OCI-LY7 (cell line): ENCODE results near the gene SLC35F1. TPM values are rescaled to one million over a fixed set of nuclear protein-coding genes. Genes with fewer than 3 reads are reported as not detected.

Source experiments
- BruUV-seq: library from RNA; stranded (reverse); fragments of 400-500 nt; replicated peaks from 2 replicates; lab custom pipeline; 2021; lab: Mats Ljungman, UMichigan
- CTCF ChIA-PET: fragments of 300-600 bp; sonication (Branson Sonifier 250); formaldehyde crosslinking; loops from one replicate; lab custom pipeline; 2022; ENCODE audit warnings: antibody characterized with exemption; ENCODE audit not compliant: unreplicated experiment; lab: Charles Lee
- POLR2A ChIA-PET: fragments of 300-600 bp; sonication (Branson Sonifier 250); formaldehyde crosslinking; loops from one replicate; lab custom pipeline; 2022; ENCODE audit warnings: antibody characterized with exemption; lab: Charles Lee
- DNase-seq: peaks from one replicate; pipeline ENCODE4 v3.0.0-alpha.2; 2015; ENCODE audit warnings: low spot score
- H2AFZ ChIP-seq: fragments of 200-600 bp; sonication (generic), shearing (Covaris generic); 2 replicates; pipeline ENCODE4 v1.6.1; 2014; ENCODE audit warnings: mild to moderate bottlenecking, antibody characterized with exemption, low read length, moderate library complexity
- H3K27ac ChIP-seq: fragments of 200-600 bp; sonication (generic); 2 replicates; pipeline ENCODE4 v1.5.1; 2014; ENCODE audit warnings: mixed run types, low read depth, mild to moderate bottlenecking, moderate library complexity, low read length, inconsistent platforms; ENCODE audit not compliant: poor library complexity, severe bottlenecking
- H3K36me3 ChIP-seq: fragments of 200-600 bp; sonication (generic); 2 replicates; pipeline ENCODE4 v1.6.1; 2014; ENCODE audit warnings: mild to moderate bottlenecking, antibody characterized with exemption, low read length, moderate library complexity, mixed read lengths; ENCODE audit not compliant: insufficient read depth
- H3K4me1 ChIP-seq: fragments of 200-600 bp; sonication (generic); 2 replicates; pipeline ENCODE4 v1.5.1; 2014; ENCODE audit warnings: mild to moderate bottlenecking, low read length; ENCODE audit not compliant: insufficient read depth, poor library complexity, severe bottlenecking
- H3K4me2 ChIP-seq: fragments of 200-600 bp; sonication (generic); 2 replicates; pipeline ENCODE4 v1.6.1; 2014; ENCODE audit warnings: mild to moderate bottlenecking, low read length
- H3K4me3 ChIP-seq: fragments of 200-600 bp; sonication (generic); 2 replicates; pipeline ENCODE4 v1.5.1; 2014; ENCODE audit warnings: mild to moderate bottlenecking, low read depth, low read length; ENCODE audit not compliant: poor library complexity, severe bottlenecking
- H3K79me2 ChIP-seq: fragments of 200-600 bp; sonication (generic); 2 replicates; pipeline ENCODE4 v1.6.1; 2016; ENCODE audit warnings: low read depth, mild to moderate bottlenecking, low read length, moderate library complexity, mixed read lengths; ENCODE audit not compliant: insufficient read depth
- H3K9me2 ChIP-seq: fragments of 200-600 bp; sonication (generic); 2 replicates; pipeline ENCODE4 v1.6.1; 2016; ENCODE audit warnings: mild to moderate bottlenecking, low read length, mixed read lengths; ENCODE audit not compliant: insufficient read depth
- H3K9me3 ChIP-seq: fragments of 200-600 bp; sonication (generic); 2 replicates; pipeline ENCODE4 v1.6.1; 2014; ENCODE audit warnings: mild to moderate bottlenecking, mixed run types, low read length, mixed read lengths
- H4K20me1 ChIP-seq: fragments of 200-600 bp; sonication (generic); 2 replicates; pipeline ENCODE4 v1.6.1; 2014; ENCODE audit warnings: mild to moderate bottlenecking, antibody characterized with exemption, low read length, moderate library complexity, mixed read lengths; ENCODE audit not compliant: insufficient read depth
- CTCF ChIP-seq: fragments of 200-600 bp; sonication (generic); conservative IDR thresholded peaks from 2 replicates; pipeline ENCODE4 v1.5.1; 2014; ENCODE audit warnings: mild to moderate bottlenecking, antibody characterized with exemption, low read length, moderate library complexity, mixed read lengths
- EZH2phosphoT487 ChIP-seq: fragments of 200-600 bp; sonication (generic); IDR thresholded peaks from 2 replicates; pipeline ENCODE4 v1.6.1; 2018; ENCODE audit warnings: low read depth, borderline replicate concordance, mild to moderate bottlenecking, mixed run types, antibody characterized with exemption, low read length, moderate library complexity, mixed read lengths
- intact Hi-C: fragments of 100-400 bp; cut with micrococcal nuclease; formaldehyde crosslinking; loops from one replicate; pipeline ENCODE4 v1.10.0; 2022; ENCODE audit not compliant: unreplicated experiment
- total RNA-seq, 2 experiments: library from RNA; depleted of rRNA in 1 of 2; stranded (reverse); fragments of >200 nt in 1 of 2; shearing (Covaris generic) in 1 of 2; gene quantifications; 2 replicates each; pipeline ENCODE4 v1.2.3, GENCODE V29; 2014 to 2022

SLC35F1 gene
- total RNA-seq, 2 experiments from 2014 or later, result 0.03 TPM; not detected in 1

GRCh38 chr6:117910549-117910948, 3.5 kb downstream of the SLC35F1 start:
- H3K9me3 ChIP-seq, result no peaks in the 10 kb centered on the region
- H3K4me3 ChIP-seq, result no peak overlapping the region
- DNase-seq, result no peak
- no peak for TF ChIP-seq CTCF
- no peak for TF ChIP-seq EZH2phosphoT487
- ChIA-PET POLR2A (no interaction called here), CTCF (no interaction called here)
- no TSS peak for BruUV-seq
- no peaks in the 10 kb centered on the region for H3K79me2 ChIP-seq
- no peaks in the 10 kb centered on the region for H3K9me2 ChIP-seq
- intact Hi-C loops, result no loop called here
- H3K27ac ChIP-seq, result no peak overlapping the region
- H3K36me3 ChIP-seq, result no peaks in the 10 kb centered on the region
- no peak overlapping the region for H3K4me2 ChIP-seq
- no peaks in the 10 kb centered on the region for H3K4me1 ChIP-seq
- no peak overlapping the region for H2AFZ ChIP-seq
- H4K20me1 ChIP-seq, result no peaks in the 10 kb centered on the region

GRCh38 chr6:117911150-117911549, 4.1 kb downstream of the SLC35F1 start:
- POLR2A ChIA-PET, result no interaction called here

More at GRCh38 chr6:117911150-117911549, 4.1 kb downstream of the SLC35F1 start:
- Histone ChIP-seq H3K36me3 (no peaks in the 10 kb centered on the region), H3K4me2 (no peak overlapping the region), H2AFZ (no peak overlapping the region), H3K27ac (no peak overlapping the region), H3K79me2 (no peaks in the 10 kb centered on the region), H3K9me2 (no peaks in the 10 kb centered on the region), H4K20me1 (no peaks in the 10 kb centered on the region), H3K4me1 (no peaks in the 10 kb centered on the region), H3K9me3 (no peaks in the 10 kb centered on the region), H3K4me3 (no peak overlapping the region)
- BruUV-seq, result no TSS peak
- intact Hi-C loops, result no loop called here
- no peak for TF ChIP-seq CTCF
- no peak for TF ChIP-seq EZH2phosphoT487
- CTCF ChIA-PET, result no interaction called here
- DNase-seq, result no peak
